ENCODE data around the gene MCF2L2.

The MCF2L2 gene

GRCh38 chr3:183439515-183439914 lies 11.1 kb upstream of the MCF2L2 start:
- ATAC-seq: no peak
- TF ChIP-seq PATZ1 (CRISPR knock-in tag; IDR thresholded peaks at IDR 0.05; ENCODE audit: borderline replicate concordance) (no peak), TSHZ2 (CRISPR knock-in tag; IDR thresholded peaks at IDR 0.05) (no peak)
- TF ChIP-seq, protein P1, sequence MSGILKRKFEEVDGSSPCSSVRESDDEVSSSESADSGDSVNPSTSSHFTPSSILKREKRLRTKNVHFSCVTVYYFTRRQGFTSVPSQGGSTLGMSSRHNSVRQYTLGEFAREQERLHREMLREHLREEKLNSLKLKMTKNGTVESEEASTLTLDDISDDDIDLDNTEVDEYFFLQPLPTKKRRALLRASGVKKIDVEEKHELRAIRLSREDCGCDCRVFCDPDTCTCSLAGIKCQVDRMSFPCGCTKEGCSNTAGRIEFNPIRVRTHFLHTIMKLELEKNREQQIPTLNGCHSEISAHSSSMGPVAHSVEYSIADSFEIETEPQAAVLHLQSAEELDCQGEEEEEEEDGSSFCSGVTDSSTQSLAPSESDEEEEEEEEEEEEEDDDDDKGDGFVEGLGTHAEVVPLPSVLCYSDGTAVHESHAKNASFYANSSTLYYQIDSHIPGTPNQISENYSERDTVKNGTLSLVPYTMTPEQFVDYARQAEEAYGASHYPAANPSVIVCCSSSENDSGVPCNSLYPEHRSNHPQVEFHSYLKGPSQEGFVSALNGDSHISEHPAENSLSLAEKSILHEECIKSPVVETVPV (CRISPR knock-in tag; IDR thresholded peaks at IDR 0.05): no peak

DNA sequence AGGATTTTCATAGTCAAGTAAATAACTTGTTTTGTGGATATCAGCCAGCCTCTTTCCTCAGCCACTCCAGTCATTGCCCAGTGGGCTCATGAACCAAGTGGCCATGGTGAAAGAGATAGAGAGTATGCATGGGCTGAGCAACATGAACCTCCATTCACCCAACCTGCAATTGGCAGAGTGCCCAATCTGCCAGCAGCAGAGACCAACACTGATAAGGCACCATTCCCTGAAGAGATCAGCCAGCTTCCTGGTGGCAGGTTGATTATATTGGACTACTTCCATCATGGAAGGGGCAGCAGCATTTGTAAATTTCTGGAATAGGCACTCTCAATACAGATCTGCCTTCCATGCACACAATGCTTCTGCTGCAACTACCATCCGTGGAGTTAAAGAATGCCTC lies 10.3 kb upstream of the MCF2L2 start:
- TF ChIP-seq ZFP30 (CRISPR knock-in tag; IDR thresholded peaks at IDR 0.05): no peak
- TF ChIP-seq, protein P2, sequence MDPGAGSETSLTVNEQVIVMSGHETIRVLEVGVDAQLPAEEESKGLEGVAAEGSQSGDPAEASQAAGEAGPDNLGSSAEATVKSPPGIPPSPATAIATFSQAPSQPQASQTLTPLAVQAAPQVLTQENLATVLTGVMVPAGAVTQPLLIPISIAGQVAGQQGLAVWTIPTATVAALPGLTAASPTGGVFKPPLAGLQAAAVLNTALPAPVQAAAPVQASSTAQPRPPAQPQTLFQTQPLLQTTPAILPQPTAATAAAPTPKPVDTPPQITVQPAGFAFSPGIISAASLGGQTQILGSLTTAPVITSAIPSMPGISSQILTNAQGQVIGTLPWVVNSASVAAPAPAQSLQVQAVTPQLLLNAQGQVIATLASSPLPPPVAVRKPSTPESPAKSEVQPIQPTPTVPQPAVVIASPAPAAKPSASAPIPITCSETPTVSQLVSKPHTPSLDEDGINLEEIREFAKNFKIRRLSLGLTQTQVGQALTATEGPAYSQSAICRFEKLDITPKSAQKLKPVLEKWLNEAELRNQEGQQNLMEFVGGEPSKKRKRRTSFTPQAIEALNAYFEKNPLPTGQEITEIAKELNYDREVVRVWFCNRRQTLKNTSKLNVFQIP (CRISPR knock-in tag; IDR thresholded peaks at IDR 0.05; ENCODE audit: borderline replicate concordance, low read depth): no peak
- TF ChIP-seq TOX (CRISPR knock-in tag; IDR thresholded peaks at IDR 0.05; ENCODE audit: borderline replicate concordance): no peak
- no peak for TF ChIP-seq ZC3H10 (CRISPR knock-in tag; IDR thresholded peaks at IDR 0.05)
- no peak for TF ChIP-seq RARB (CRISPR knock-in tag; IDR thresholded peaks at IDR 0.05)
- no peak for TF ChIP-seq PATZ1 (CRISPR knock-in tag; IDR thresholded peaks at IDR 0.05; ENCODE audit: borderline replicate concordance)
- no peak for TF ChIP-seq OSR1 (CRISPR knock-in tag; IDR thresholded peaks at IDR 0.05)
- no peak for TF ChIP-seq CREB5 (CRISPR knock-in tag; IDR thresholded peaks at IDR 0.05; ENCODE audit: low read depth)
- TF ChIP-seq CSDC2 (CRISPR knock-in tag; IDR thresholded peaks at IDR 0.05): no peak
- no peak for TF ChIP-seq ZNF565 (CRISPR knock-in tag; conservative IDR thresholded peaks at IDR 0.05; ENCODE audit: low read depth)
- no peak for TF ChIP-seq ESRRG (CRISPR knock-in tag; IDR thresholded peaks at IDR 0.05)
- no peak for ATAC-seq

GRCh38 chr3:183437666-183438564 lies 9.5 kb upstream of the MCF2L2 start:
- no peak for ATAC-seq
- TF ChIP-seq ARNTL (CRISPR knock-in tag; IDR thresholded peaks at IDR 0.05; ENCODE audit: borderline replicate concordance, low read depth) (no peak), ZC3H10 (CRISPR knock-in tag; IDR thresholded peaks at IDR 0.05) (no peak), ZNF565 (CRISPR knock-in tag; conservative IDR thresholded peaks at IDR 0.05; ENCODE audit: low read depth) (no peak), TCF4 (CRISPR knock-in tag; IDR thresholded peaks at IDR 0.05; ENCODE audit: borderline replicate concordance) (no peak), PATZ1 (CRISPR knock-in tag; IDR thresholded peaks at IDR 0.05; ENCODE audit: borderline replicate concordance) (no peak), ISL1 (CRISPR knock-in tag; IDR thresholded peaks at IDR 0.05) (no peak), ZFP30 (CRISPR knock-in tag; IDR thresholded peaks at IDR 0.05) (no peak), CSDC2 (CRISPR knock-in tag; IDR thresholded peaks at IDR 0.05) (no peak), ZFP3 (CRISPR knock-in tag; IDR thresholded peaks at IDR 0.05) (no peak), RARB (CRISPR knock-in tag; IDR thresholded peaks at IDR 0.05) (no peak), ESRRG (CRISPR knock-in tag; IDR thresholded peaks at IDR 0.05) (no peak), TOX (CRISPR knock-in tag; IDR thresholded peaks at IDR 0.05; ENCODE audit: borderline replicate concordance) (no peak), OSR1 (CRISPR knock-in tag; IDR thresholded peaks at IDR 0.05) (no peak)
- TF ChIP-seq, protein P1 (CRISPR knock-in tag; IDR thresholded peaks at IDR 0.05): no peak
- TF ChIP-seq, protein P2 (CRISPR knock-in tag; IDR thresholded peaks at IDR 0.05; ENCODE audit: borderline replicate concordance, low read depth): no peak

Measured in SK-N-SH treated with all-trans-retinoic acid at 6 μM for 48 hours (cell line).